K562 (cell line): ENCODE data around the gene RFPL1. TPM values are rescaled to one million over a fixed set of nuclear protein-coding genes. Genes with fewer than 3 reads are reported as not detected.

Source experiments
- ATAC-seq: fragments of 200-7000 bp; cut with Tn5 transposase; 3 replicates; pipeline ENCODE4 v1.9.1; 2020; ENCODE audit warnings: moderate library complexity
- BruUV-seq: library from RNA; stranded (reverse); fragments of 400-500 nt; replicated peaks from 2 replicates; lab custom pipeline; 2021; lab: Mats Ljungman, UMichigan
- CTCF ChIA-PET: fragments of 300-600 bp; formaldehyde crosslinking; extraction: SDS; loops from one replicate; lab custom pipeline; 2021; ENCODE audit warnings: low intra/inter-chr PET ratio; lab: Yijun Ruan, JAX
- POLR2A ChIA-PET: fragments of 300-600, 350-650 bp; sonication (Branson Sonifier 250); formaldehyde crosslinking; extraction: SDS; loops from one replicate; lab custom pipeline; 2021; ENCODE audit warnings: antibody characterized with exemption, inconsistent platforms; lab: Yijun Ruan, JAX
- DNase-seq, 4 experiments: peaks; one replicate each; pipeline versions ENCODE4 v3.0.0 to v3.0.0-alpha.2; 2011 to 2018; ENCODE audit warnings: low spot score in 3 of 4, mixed read lengths in 3 of 4; ENCODE audit errors: extremely low read depth in 1 of 4
- FAIRE-seq: peaks from 2 replicates; lab custom pipeline; 2011; peaks lifted over from hg19 to GRCh38; lab: Jason Lieb, UNC
- H2AFZ ChIP-seq: 2 replicates; pipeline ENCODE4 v1.6.0; 2011; ENCODE audit warnings: low read depth, low read length, control low read depth, inconsistent platforms
- H3K27ac ChIP-seq: fragments of 200-600 bp; 3 replicates; pipeline ENCODE4 v1.8.0; 2011; ENCODE audit warnings: low read depth, mild to moderate bottlenecking, control low read depth, inconsistent platforms, low read length, moderate library complexity, mixed read lengths; ENCODE audit errors: extremely low read depth
- H3K27me3 ChIP-seq, 2 experiments: fragments of 300-600 bp in 1 of 2; 2 replicates in 1 of 2; 3 replicates in 1 of 2; pipeline versions ENCODE4 v1.6.0 to v1.8.0; 2011; ENCODE audit warnings: inconsistent platforms in 2 of 2, low read length in 2 of 2, mild to moderate bottlenecking in 1 of 2, mixed read lengths in 1 of 2, moderate library complexity in 1 of 2; ENCODE audit not compliant: control insufficient read depth in 2 of 2, insufficient read depth in 2 of 2
- H3K36me3 ChIP-seq: fragments of 300-600 bp; 3 replicates; pipeline ENCODE4 v1.8.0; 2011; ENCODE audit warnings: mild to moderate bottlenecking, low read length, inconsistent platforms; ENCODE audit not compliant: control insufficient read depth, insufficient read depth
- H3K4me1 ChIP-seq, 2 experiments: fragments of 200-600 bp in 1 of 2; replicated peaks in 1 of 2; 2 replicates in 1 of 2; 3 replicates in 1 of 2; pipeline versions ENCODE4 v1.5.1 to v1.8.0; 2011; ENCODE audit warnings: inconsistent platforms in 2 of 2, low read length in 2 of 2, mild to moderate bottlenecking in 1 of 2, mixed read lengths in 1 of 2, moderate library complexity in 1 of 2; ENCODE audit not compliant: control insufficient read depth in 2 of 2, insufficient read depth in 2 of 2
- H3K4me2 ChIP-seq: 2 replicates; pipeline ENCODE4 v1.6.1; 2011; ENCODE audit warnings: low read length, control low read depth, inconsistent platforms, mixed read lengths; ENCODE audit not compliant: insufficient read depth
- H3K4me3 ChIP-seq: fragments of 200-600 bp; sonication (generic), shearing (Covaris generic); 2 replicates; pipeline ENCODE4 v1.5.1; 2016; ENCODE audit warnings: control low read depth, inconsistent platforms
- H3K79me2 ChIP-seq: fragments of 200-600 bp; 3 replicates; pipeline ENCODE4 v1.8.0; 2011; ENCODE audit warnings: low read length, inconsistent platforms; ENCODE audit not compliant: control insufficient read depth, insufficient read depth
- H3K9ac ChIP-seq, 2 experiments: 2 replicates each; pipeline versions ENCODE4 v1.6.0 to v1.6.1; 2011; ENCODE audit warnings: low read depth in 2 of 2, low read length in 2 of 2, control low read depth in 1 of 2, inconsistent platforms in 1 of 2, mild to moderate bottlenecking in 1 of 2, mixed read lengths in 1 of 2; ENCODE audit not compliant: insufficient read depth in 1 of 2
- H3K9me1 ChIP-seq: one replicate; pipeline ENCODE4 v1.6.0; 2011; ENCODE audit warnings: inconsistent platforms, mild to moderate bottlenecking, low read length, moderate library complexity; ENCODE audit not compliant: control insufficient read depth, insufficient read depth
- H3K9me3 ChIP-seq: replicated peaks from 2 replicates; pipeline ENCODE4 v1.5.1; 2011; ENCODE audit warnings: low read depth, low read length, inconsistent platforms; ENCODE audit not compliant: control insufficient read depth, insufficient read depth
- H4K20me1 ChIP-seq: replicated peaks from 2 replicates; pipeline ENCODE4 v1.6.1; 2011; ENCODE audit warnings: low read length, inconsistent platforms, mixed read lengths; ENCODE audit not compliant: control insufficient read depth, insufficient read depth
- ASH1L ChIP-seq: fragments of 450-650 bp; IDR thresholded peaks from 2 replicates; pipeline ENCODE4 v1.6.1; 2018; ENCODE audit warnings: borderline replicate concordance, mild to moderate bottlenecking, low read depth; ENCODE audit not compliant: partially characterized antibody
- BCL6 ChIP-seq: fragments of 250-450 bp; sonication (Bioruptor Pico); IDR thresholded peaks from 2 replicates; pipeline ENCODE4 v1.4.0; 2020
- DIDO1 ChIP-seq: fragments of 450-650 bp; IDR thresholded peaks from 2 replicates; pipeline ENCODE4 v1.6.1; 2016; ENCODE audit warnings: low read depth, missing biosample characterization, missing genetic modification characterization
- MCM5 ChIP-seq: fragments of 450-650 bp; IDR thresholded peaks from 2 replicates; pipeline ENCODE4 v1.6.1; 2016; ENCODE audit warnings: low read depth
- PCBP2 ChIP-seq: fragments of 200-400 bp; formaldehyde crosslinking; IDR thresholded peaks from 2 replicates; pipeline ENCODE4 v1.6.1; 2018; ENCODE audit warnings: low read length, low read depth, mild to moderate bottlenecking, moderate library complexity; ENCODE audit not compliant: poor library complexity, severe bottlenecking
- RCOR1 ChIP-seq, 2 experiments: IDR thresholded peaks; 2 replicates each; pipeline ENCODE4 v1.6.1; 2012; ENCODE audit warnings: low read depth in 2 of 2, low read length in 2 of 2, borderline replicate concordance in 1 of 2, improper control_type of control experiment in 1 of 2
- SAFB2 ChIP-seq: fragments of 200-400 bp; formaldehyde crosslinking; IDR thresholded peaks from 2 replicates; pipeline ENCODE4 v1.6.1; 2018; ENCODE audit warnings: borderline replicate concordance, low read length, low read depth, moderate library complexity; ENCODE audit not compliant: severe bottlenecking
- WGBS: fragments of 100-300 bp; shearing (Covaris generic); methylation state at CpG from one replicate; pipeline ENCODE4 v1.1.6; 2016; ENCODE audit warnings: low coverage, mixed read lengths; ENCODE audit not compliant: insufficient coverage; ENCODE audit errors: missing lambda C conversion rate; 5-methylcytosine and 5-hydroxymethylcytosine counted together
- in situ Hi-C: fragments of 300-500 bp; cut with MboI; formaldehyde crosslinking; loops from 4 replicates; pipeline ENCODE4 v1.15.0; 2018; ENCODE audit warnings: inconsistent platforms, mixed read lengths
- intact Hi-C: fragments of 100-400 bp; cut with micrococcal nuclease; formaldehyde crosslinking; loops from 2 replicates; pipeline ENCODE4 v1.14.2; 2022
- polyA plus RNA-seq, 8 experiments: library from polyadenylated mRNA; depleted of rRNA in 4 of 8; stranded (reverse) in 5 of 8; unstranded in 3 of 8; fragments of >200 nt; fragmentation: Nextera tagmentation in 2 of 8; fragmentation: Illumina TruSeq in 1 of 8; extraction: Ambion mirVana in 2 of 8; extraction: Trizol in 1 of 8; gene quantifications; 2 replicates each; pipeline versions ENCODE4 v1.2.1 to v1.2.3, GENCODE V29; 2011 to 2014; ENCODE audit warnings: inconsistent platforms in 1 of 8, missing spikeins in 1 of 8
- total RNA-seq, 7 experiments: library from RNA; depleted of rRNA in 6 of 7; stranded (reverse); fragments of >200 nt in 6 of 7; fragmentation: Illumina TruSeq in 2 of 7; extraction: Trizol in 2 of 7; gene quantifications; 2 replicates each; pipeline versions ENCODE4 v1.2.1 to v1.2.3, GENCODE V29; 2011 to 2021; ENCODE audit warnings: low replicate concordance in 1 of 7
- TF ChIP-seq, protein P1 (sequence below): IDR thresholded peaks from 2 replicates; pipeline ENCODE4 v1.6.1; 2011; ENCODE audit not compliant: insufficient read length; ENCODE audit errors: extremely low read depth
- TF ChIP-seq, protein P2 (sequence below), 3 experiments: fragments of 200-800 bp in 1 of 3; fragments of 250-450 bp in 1 of 3; fragments of 450-650 bp in 1 of 3; sonication (Bioruptor Pico) in 1 of 3; sonication (Bioruptor generic) in 1 of 3; formaldehyde crosslinking in 1 of 3; IDR thresholded peaks; 2 replicates each; pipeline versions ENCODE4 v1.6.1 to v1.8.0; 2016 to 2022; ENCODE audit warnings: mild to moderate bottlenecking in 2 of 3, missing genetic modification characterization in 2 of 3, missing compliant biosample characterization in 1 of 3, moderate library complexity in 1 of 3

RFPL1 gene
- total and polyA plus RNA-seq, 9 of the 15 experiments (the other 6 are each of a cell fraction or from before 2014, with no cell fraction given), result not detected

DNA sequence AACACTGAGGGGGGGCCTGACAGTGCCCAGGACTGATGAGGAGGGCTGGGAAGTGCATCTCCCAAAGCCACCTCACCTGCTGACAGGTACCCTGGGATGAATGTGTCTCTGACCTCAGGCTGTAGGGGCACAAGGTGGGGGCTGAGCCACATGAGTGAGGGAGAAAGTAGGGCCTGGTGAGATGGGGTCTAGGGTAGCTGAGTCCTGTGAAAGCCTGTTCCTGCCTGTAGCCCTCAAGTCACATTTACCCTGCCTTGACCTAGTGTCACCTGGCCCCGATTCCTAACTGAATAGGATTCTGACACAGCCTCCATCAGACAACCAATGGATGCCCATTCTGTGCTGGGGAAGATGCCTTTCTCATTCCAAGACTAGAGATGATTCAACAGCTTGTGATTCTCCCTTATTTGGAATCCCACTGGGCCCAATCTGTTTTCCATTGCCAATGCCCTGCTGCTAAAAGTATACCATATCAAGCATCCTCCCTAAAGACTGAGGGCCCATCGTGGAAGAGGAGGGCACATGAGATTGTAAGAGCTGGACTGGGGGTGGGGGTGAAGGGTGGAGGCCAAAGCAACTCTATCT, 11.1 kb upstream of the RFPL1 start:
- WGBS, result 0% methylated on average over 2 of the region's 2 CpGs
- no peak overlapping the region for H3K4me3 ChIP-seq
- no peaks in the 10 kb centered on the region; a peak in 1 of 5 replicates for H3K4me1 ChIP-seq
- H3K9me3 ChIP-seq, result no peaks in the 10 kb centered on the region
- no peaks in the 10 kb centered on the region for H3K36me3 ChIP-seq
- H4K20me1 ChIP-seq, result no peaks in the 10 kb centered on the region
- H3K9me1 ChIP-seq, result no peaks in the 10 kb centered on the region
- no peak overlapping the region for H2AFZ ChIP-seq
- BruUV-seq, result no TSS peak
- H3K4me2 ChIP-seq, result no peak overlapping the region
- in situ Hi-C loops, result no loop called here
- H3K9ac ChIP-seq, result no peak overlapping the region
- ATAC-seq, result no peak
- CTCF ChIA-PET, result no interaction called here
- TF ChIP-seq BCL6 (CRISPR knock-in tag), result no peak
- TF ChIP-seq ASH1L, result no peak
- TF ChIP-seq PCBP2, result no peak
- TF ChIP-seq MCM5, result no peak
- no peak for TF ChIP-seq SAFB2
- TF ChIP-seq, protein P1, sequence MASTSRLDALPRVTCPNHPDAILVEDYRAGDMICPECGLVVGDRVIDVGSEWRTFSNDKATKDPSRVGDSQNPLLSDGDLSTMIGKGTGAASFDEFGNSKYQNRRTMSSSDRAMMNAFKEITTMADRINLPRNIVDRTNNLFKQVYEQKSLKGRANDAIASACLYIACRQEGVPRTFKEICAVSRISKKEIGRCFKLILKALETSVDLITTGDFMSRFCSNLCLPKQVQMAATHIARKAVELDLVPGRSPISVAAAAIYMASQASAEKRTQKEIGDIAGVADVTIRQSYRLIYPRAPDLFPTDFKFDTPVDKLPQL, result no peak
- no peak for TF ChIP-seq RCOR1 (IDR thresholded peaks at IDR 0.05; ENCODE audit: borderline replicate concordance in 1 of 2, low read depth in 2 of 2, low read length in 2 of 2)
- no peak for TF ChIP-seq DIDO1 (tag)
- TF ChIP-seq, protein P2, sequence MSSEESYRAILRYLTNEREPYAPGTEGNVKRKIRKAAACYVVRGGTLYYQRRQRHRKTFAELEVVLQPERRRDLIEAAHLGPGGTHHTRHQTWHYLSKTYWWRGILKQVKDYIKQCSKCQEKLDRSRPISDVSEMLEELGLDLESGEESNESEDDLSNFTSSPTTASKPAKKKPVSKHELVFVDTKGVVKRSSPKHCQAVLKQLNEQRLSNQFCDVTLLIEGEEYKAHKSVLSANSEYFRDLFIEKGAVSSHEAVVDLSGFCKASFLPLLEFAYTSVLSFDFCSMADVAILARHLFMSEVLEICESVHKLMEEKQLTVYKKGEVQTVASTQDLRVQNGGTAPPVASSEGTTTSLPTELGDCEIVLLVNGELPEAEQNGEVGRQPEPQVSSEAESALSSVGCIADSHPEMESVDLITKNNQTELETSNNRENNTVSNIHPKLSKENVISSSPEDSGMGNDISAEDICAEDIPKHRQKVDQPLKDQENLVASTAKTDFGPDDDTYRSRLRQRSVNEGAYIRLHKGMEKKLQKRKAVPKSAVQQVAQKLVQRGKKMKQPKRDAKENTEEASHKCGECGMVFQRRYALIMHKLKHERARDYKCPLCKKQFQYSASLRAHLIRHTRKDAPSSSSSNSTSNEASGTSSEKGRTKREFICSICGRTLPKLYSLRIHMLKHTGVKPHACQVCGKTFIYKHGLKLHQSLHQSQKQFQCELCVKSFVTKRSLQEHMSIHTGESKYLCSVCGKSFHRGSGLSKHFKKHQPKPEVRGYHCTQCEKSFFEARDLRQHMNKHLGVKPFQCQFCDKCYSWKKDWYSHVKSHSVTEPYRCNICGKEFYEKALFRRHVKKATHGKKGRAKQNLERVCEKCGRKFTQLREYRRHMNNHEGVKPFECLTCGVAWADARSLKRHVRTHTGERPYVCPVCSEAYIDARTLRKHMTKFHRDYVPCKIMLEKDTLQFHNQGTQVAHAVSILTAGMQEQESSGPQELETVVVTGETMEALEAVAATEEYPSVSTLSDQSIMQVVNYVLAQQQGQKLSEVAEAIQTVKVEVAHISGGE (CRISPR knock-in tag; IDR thresholded peaks at IDR 0.05), result no peak
- TF ChIP-seq, all 486 proteins: peak for 0
- DNase-seq, result no peak
- Histone ChIP-seq H3K27ac (no peak overlapping the region), H3K27me3 (peaks cover 5 to 6% of the 10 kb centered on the region in 2 experiments; a peak in 2 of 5 replicates), H3K79me2 (no peaks in the 10 kb centered on the region)
- intact Hi-C loops, result no loop called here
- POLR2A ChIA-PET, result interaction anchor here (0.7 to 0.9 kb wide), 2 partner anchors 19 to 757 kb away, joined by 3 read pairs; no protein-coding TSS in a partner anchor
- no peak for FAIRE-seq
